Medulla oblongata (tissue), 1 donor: ENCODE results near the gene WDFY1.

Experiments used
- DNase-seq: peaks from one replicate; pipeline ENCODE4 v3.0.0-alpha.2; 2015; ENCODE audit errors: extremely low spot score

The WDFY1 gene, protein sequence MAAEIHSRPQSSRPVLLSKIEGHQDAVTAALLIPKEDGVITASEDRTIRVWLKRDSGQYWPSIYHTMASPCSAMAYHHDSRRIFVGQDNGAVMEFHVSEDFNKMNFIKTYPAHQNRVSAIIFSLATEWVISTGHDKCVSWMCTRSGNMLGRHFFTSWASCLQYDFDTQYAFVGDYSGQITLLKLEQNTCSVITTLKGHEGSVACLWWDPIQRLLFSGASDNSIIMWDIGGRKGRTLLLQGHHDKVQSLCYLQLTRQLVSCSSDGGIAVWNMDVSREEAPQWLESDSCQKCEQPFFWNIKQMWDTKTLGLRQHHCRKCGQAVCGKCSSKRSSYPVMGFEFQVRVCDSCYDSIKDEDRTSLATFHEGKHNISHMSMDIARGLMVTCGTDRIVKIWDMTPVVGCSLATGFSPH

DNA sequence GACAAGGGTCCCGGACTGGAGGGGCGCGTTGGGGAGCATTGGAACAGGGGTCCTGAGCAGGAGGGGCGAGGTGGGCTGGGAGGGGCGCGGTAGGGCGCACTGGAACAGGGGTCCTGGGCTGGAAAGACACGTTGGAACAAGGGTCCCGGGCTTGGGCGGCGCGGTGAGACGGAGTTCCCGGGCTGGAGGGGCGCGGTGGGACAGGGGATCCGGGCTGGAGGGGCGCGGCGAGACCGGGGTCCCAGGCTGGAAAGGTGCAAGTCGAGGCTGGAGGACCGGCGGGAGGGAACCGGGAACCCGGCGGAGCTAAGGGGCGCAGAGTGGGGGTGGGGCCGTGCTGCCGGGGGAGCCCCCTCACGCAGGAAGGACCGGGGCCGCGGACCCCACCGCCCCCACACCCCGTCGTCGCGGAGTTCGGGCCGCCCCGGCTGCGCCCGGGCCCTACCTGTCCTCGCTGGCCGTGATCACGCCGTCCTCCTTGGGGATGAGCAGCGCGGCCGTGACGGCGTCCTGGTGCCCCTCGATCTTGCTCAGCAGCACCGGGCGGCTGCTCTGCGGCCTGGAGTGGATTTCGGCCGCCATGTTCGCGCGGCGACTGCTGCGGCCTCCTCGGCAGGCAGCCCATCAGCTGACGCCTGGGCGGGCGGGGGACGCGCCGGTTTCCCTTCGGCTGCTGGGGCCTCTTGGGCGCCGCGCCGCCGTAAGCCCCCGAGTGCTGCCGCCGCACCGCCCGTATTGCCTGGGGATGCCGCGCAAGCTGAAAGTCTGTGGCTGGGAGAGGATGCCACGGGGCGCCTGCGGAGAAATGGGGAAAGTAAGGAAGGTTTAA is at the start of gene WDFY1:
Gene WDFY1 (minus strand): TSS at position 633 of the 829 bp plus-strand sequence. CDS start 51 bp downstream, at position 582.
- DNase-seq: peak; percentile 95

DNA sequence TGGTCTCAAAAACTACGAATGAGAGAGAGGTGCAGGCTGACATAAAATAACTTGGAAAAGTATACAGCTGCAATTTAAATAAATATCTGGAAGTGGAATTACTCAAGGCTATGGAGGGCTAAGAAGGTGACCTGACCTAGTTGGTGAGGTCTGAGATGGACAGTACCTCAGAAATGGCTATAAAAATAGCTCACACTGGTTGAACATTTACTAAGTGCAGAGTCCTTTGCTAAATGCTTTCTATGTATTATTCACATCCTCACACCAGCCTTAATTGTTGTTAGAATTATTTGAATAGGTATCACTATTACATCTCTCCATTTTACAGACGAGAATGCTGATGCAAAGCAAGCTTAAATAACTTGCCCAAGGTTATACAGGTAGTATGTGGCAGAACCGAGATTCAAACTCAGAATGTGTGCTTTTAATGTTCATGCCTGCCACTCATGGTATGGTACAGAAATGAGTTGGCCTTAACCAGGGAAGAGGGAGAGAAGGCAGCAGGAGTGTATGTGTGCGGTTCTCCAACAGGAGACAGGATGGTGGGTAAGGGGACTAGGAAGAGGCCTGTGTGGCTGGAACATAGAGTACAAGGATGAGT is 49.5 kb upstream of the WDFY1 start:
- no peak for DNase-seq

DNA sequence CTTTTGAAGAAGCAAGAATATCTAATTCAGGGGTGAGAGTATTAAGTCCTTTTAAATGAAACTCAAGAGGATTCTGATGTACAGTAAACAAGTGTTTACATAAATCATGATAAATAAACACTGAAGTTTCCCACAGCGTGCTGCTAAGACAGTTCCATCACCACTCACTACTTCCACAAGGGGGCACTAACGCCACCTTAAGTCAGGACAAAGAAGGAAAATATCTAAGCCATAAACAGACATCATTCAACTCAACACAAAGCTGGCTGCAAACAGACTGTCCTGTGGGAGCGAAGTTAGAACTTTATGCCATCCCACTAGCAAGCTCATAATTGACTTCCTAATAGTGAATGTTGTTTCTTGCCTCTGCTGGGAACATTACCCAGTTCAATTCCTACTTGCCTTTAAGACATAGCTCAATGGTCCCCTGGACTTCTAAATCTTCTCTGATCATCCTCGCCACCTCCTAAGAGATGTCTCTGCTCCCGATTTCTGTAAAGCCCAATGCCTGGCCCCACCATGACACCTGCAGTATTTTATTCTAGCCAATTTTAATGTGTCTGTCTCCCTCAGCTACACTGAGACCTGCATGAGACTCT is 48.6 kb upstream of the WDFY1 start:
- DNase-seq: peak; percentile 94

DNA sequence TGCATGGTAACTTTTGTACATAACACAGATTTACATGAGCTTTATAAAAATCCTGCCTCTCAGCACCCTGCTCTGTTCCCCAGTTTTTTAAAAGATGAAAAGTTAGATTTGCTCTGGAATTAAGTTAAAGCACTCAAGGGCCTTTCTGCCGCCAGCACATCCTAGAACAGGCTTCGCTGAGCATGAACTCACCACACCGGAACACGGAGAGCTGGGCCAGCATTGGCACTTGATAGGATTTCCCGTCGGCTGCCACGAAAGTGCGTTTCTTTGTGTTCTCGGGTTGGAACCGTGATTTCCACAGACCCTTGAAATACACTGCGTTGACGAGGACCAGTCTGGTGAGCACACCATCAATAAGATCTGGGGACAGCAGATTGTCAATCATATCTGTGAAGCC is 46.5 kb upstream of the WDFY1 start:
- DNase-seq: no peak

DNA sequence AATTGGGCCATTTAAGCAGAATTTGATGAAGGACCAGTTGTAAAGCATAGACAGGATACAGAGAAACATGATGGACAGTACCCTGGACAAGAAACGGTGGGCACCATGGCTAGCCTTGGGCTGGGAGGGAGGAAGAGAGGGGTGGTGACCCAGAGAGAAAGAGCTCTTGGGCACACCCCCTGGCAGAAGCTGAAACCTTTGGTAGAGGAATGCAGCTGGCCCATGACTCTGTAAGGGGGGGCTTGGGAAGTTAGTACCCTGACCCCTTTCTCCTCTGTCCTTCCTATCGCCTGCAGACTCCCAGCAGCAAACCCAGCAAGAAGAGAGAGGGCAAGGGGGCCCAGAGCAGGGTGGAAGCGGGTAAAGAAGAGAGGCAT is 44.7 kb upstream of the WDFY1 start:
- no peak for DNase-seq

DNA sequence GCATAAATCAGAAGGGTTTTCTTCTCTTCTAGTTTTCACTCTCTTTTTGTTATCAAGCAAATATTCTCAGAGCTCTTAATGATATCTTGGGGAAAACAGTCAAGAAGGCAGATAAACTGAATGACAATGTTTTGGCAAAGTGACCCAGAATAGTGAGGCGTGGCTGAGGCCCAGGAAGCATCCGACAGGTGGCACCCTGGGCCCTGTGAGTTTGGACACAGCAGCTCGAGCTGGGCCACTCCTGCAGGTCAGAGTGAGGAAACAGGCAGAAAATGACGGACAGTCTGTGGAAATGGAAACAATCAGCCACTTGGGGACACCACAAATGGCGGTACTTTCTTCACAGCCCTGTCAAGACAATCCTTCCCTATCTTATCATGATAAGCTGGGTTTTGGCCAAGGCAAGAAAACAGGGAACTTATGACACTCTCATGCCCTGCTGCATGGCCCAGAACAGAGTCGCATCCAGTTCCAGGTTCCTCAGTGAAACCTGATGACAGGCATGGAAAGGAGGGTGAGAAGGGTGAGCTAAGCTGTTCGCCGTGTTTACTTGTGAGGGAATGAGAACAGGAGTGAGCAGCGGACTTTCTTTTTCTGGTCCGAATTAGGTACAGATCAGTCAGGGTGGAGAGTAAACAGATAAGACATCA is 44.2 kb upstream of the WDFY1 start:
- no peak for DNase-seq

DNA sequence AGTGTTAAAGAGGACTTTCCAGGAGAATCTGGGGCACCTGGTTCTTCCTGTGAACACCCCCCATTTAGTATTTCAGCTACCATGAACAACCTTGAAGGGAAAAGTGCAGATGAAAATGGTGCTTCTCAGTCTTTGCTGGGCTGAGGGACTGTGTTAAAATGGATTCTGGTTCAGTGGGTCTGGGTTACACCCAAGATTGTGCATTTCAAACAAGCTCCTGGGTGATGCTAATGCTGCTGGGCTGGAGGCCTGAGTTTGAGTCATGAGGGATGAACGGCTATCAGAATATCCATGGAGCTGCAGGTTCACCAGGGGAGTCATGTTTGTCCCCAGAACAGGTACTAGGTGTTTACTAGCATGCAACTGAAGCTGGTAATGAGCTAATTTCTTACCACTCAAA is 36.1 kb upstream of the WDFY1 start:
- no peak for DNase-seq

DNA sequence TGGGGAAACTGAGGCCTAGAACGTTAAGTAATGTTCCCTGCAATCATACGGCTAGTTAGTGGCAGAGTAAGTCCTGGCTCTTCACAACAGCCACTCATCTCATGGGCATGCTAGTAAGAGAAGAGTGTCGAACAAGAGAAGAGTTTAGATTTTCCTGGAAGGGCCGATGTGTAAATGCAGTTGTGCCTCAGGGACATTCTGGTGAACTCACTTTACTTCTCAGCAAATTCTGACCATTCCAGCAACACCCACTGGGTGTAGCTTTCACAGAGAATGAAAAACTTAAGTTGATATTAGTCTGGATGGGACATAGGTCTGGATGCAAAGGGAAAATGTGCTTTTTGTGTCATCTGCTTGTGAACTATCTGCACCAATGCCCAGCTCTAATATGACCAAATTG is 35.7 kb upstream of the WDFY1 start:
- no peak for DNase-seq

DNA sequence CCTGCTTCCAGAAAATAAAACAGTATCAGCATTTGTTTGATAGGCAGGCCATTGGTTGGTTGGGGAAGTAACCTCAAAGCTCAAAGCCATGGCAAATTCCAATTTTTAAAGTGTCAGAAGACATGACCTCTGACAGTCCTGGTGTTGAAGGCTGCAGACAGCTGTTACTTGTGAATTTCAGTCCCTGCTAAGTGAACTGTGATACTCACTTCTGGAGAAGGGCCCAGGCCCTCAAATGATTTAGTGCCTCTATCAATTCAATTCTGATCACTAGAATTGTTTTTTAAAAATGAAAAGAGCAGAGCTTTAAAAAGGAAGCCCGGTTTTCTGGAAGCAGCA is 35.2 kb upstream of the WDFY1 start:
- no peak for DNase-seq

DNA sequence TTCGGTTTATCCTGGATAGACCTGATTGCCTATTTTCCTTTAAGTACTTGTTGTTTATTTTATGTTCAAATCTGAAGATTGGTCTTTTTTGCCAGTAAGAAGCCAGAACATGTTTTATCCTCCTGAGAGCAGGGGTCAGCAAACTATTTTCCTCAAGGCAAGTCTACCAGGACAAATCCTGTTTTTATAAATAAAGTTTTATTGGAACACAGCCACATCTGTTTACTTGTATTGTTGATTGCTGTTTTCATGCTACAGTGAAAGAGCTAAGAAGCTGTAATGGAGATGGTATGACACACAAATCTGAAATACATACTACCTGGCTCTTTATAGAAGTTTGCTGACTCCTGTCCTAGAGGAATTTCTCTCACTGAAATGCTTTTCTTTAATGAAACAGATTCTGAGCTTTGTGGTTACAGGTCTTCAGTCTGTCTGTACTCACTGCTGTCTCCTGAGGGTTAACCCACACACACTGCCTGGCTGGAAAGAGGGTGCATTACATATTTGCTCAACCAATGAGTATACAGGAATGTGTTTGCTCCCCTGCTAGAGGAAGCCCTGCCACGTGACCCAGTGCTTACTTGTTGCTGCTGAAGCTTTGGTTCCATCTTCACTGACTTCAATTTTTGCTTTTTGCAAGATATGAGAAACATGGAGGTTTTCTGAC is 34.7 kb upstream of the WDFY1 start:
- no peak for DNase-seq

DNA sequence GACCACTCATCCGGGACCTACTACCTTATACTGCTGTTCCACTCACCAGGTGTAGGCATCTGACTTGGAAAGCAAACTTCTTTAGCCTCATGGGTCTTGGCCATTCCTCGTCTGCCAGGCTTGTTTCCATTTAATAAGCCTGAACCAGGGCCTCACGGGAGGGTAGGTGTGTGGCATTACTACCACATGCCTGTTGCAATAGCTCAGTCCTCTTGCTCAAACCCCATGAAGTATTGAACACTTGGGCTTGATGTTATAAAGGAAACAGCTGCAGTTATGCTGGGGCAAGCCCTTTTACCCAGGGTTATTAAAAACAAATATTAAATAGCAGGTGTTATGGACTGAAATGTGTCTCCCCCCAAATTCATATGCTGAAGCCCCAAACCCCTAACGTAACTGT is 33.3 kb upstream of the WDFY1 start:
- no peak for DNase-seq

DNA sequence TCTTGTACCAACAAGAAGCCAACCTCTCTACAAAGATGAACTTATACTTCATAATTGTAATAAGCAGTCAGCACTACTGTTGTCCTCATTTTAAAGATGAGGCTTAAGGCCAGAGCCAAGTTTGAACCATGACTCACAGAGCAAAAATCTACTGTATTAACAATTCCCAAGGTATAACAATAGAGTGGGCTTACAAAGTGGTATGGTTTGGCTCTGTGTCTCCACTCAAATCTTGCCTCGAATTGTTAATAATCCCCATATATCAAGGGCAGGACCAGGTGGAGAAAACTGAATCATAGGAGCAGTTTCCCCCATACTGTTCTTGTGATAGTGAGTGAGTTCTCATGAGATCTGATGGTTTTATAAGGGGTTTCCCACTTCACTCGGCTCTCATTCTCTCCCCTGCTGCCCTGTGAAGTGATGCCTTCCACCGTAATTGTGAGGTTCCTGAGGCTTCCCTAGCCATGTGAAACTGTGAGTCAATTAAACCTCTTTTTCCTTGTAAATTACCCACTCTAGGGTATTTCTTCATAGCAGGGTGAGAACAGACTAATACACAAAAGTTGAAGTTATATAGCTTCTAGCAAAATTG is 31.6 kb upstream of the WDFY1 start:
- no peak for DNase-seq

DNA sequence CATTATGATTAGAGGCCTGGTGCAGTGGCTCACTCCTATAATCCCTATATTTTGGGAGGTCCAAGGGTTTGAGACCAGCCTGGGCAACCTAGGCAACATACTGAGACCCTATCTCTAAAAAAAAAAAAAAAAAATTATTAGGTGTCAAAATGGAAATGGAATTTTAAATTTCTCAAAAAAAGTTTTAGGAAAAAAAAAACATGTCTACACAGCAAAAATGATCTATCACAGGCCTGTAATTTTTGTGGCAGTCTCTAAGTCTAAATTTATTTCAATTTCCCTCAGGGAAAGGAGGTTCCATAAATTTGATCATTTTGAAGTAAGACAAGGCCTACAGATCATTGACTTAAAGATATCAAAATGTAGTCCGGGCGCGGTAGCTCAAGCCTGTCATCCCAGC is 28.5 kb upstream of the WDFY1 start:
- DNase-seq: no peak

DNA sequence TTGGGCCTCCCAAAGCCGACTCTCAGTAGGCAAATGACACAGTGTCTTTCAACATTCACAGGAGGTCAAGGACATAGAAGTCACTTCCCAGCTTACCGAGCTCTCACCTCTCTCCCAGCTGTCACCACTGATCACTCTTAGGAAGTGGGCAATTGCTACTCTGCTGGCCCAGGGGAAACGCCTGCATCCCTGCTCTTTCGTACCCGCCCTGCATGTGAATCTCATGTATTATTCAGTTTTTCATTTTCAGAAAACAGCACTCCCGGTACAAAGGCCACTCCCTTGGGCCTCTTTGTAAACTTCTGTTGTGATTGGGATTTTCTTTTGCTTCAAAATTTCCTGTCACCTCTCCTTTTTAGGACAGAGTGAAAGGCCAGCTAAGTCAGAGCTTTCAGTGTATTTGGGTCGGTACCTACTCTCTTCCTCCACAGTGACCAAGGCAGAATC is 27.5 kb upstream of the WDFY1 start:
- no peak for DNase-seq

DNA sequence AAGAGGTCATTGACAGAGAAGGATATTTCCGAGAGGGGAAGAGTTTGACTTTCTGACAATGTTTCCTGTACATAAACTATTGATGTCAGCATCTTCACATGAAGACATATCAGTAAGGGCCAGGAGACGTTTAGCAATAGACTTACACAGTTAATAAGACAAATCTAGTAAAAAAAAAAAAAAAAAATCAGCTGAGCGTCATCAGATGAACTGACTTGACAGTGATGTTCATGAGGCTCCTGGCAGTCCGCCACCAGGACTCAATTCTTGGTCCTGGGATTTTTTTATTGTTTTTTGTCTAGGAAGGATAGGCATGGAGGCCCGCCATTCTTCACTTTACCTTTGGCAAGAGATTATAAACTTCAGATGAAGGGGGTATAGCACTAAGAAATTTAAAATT is 26.6 kb upstream of the WDFY1 start:
- no peak for DNase-seq

DNA sequence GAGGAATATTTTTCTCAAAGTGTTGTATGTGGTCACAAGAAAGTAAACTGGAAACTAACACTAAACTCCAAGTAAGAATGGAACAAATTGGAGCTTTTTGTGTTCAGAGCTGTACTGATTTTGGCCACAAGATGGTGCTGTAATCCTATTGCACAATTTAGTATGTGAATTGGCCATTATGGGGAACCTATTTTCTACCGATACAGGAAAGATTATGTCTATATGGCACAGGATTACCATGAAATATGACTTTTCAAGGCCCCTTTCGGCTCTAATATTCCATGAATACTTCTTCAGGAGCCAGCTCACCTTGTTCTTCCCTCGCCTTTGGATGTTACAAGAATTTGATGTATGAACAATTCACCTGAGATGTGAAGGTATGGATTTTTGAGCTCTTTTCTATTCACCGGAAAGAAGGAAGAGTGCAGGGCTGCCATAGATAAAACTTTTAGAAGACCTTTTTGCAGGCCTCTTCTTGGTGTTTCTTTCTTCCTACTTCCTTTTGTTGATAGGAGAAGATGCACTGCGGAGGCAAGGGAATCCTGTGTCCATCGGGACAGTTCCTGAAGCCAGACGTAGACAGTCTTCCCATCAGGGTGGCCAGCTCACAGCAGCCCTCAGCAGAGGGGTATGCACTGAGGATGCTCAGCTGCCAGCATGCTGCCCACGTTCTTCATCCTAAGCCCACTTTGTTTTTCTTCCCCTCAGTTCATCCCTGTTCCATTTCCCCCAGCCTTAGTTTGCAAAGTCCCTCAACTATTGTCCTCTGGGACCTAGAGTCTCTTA is 25.4 kb upstream of the WDFY1 start:
- DNase-seq: peak; percentile 87

DNA sequence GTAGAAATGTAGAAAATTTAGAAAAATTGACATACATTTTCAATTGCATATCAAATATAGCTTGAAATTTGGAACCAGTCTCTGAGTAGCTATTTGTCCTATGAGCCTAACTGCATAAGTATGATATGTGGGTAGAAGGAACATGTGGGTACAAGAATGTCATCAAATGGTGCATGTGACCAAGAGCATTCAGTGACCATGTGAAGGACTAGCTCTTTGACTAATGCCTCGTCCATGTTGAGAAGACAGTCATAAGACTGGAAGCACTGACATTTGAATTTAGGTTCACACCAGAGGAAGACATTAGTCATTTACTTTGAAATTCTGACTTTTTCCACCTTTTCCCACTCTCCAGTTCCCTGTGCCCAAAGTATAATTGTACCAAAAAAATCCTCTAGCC is 24.7 kb upstream of the WDFY1 start:
- DNase-seq: no peak

DNA sequence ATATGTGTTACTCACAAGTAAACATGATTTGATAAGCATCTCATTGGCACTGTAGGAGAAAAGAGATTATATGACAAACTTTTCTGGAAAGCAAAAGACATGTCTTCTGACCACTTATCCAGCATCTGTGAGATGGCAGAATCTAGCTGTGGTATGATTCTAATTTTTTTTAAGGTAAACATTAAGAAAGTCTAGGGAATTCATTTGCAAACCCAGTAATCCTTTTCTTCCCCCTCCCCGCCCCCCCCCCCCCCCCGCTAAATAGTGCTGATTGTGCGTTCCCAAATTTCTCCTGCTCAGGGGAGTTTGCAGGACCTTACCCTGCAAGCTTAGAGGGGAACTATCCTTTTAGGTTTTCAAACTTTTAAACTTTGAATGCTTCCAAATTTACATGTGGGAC is 24.2 kb upstream of the WDFY1 start:
- DNase-seq: no peak

DNA sequence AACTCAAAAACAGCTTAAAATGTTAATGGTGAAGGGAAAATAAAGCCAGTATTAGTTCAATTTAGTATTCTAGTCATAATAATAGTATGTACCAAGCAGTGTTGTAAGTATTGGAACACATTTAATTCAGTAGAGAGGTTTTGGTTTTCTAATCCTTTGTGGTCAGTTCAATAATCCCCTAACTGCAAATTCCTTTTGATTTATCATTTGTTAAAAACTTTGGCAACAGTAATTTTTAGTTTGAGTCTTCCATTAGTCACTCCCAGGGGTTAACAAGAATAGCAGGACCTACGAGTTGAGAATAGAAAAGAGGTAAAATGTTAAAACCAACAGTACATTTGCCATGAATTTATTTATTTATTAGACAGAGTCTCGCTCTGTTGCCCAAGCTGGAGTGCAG is 22.8 kb upstream of the WDFY1 start:
- DNase-seq: no peak

DNA sequence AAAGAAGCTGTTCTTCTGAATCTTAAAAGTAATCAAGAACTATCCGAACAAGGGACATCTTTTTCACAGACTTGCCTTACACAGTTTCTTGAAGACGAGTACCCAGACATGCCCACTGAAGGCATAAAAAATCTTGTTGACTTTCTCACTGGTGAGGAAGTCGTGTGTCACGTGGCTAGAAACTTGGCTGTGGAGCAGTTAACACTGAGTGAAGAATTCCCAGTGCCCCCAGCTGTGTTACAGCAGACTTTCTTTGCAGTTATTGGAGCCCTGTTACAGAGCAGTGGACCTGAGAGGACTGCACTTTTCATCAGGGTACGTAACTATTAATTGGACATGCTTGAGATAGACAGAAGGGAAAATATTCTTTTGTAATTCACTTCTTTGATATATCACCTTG is 14.6 kb upstream of the WDFY1 start:
- peak; percentile 86 for DNase-seq
